Measurements from ENCODE around the gene SRSF11. TPM values are rescaled to one million over a fixed set of nuclear protein-coding genes. Genes with fewer than 3 reads are reported as not detected.

The SRSF11 gene
- total and polyA plus RNA-seq, 2 of the 8 experiments (the other 6 are each of a cell fraction or from before 2014, with no cell fraction given), result 183 to 260 TPM

GRCh38 chr1:70208292-70208691 lies 12.9 kb upstream of the SRSF11 start:
- Histone ChIP-seq H3K27ac (ENCODE audit: low read depth, low read length) (no peak overlapping the region), H2BK5ac (ENCODE audit: low read depth, low read length) (no peak overlapping the region), H3K14ac (ENCODE audit: insufficient read length) (no peak overlapping the region), H4K5ac (ENCODE audit: insufficient read length, low read depth, low read length) (no peak overlapping the region), H2BK12ac (ENCODE audit: low read depth, low read length) (no peak overlapping the region), H2AFZ (ENCODE audit: low read length) (no peak overlapping the region), H3K56ac (replicated peaks; ENCODE audit: insufficient read length, low read depth, low read length) (no peak overlapping the region), H3K79me2 (ENCODE audit: control insufficient read depth in 1 of 2, insufficient read depth in 2 of 2, low read length in 2 of 2) (peaks cover 10 to 96% of the 10 kb centered on the region in 2 experiments), H3K9me3 (ENCODE audit: insufficient read depth in 2 of 2, low read depth in 1 of 2, low read length in 1 of 2) (no peaks in the 10 kb centered on the region), H2BK120ac (replicated peaks; ENCODE audit: low read depth, low read length) (no peak overlapping the region), H3K79me1 (ENCODE audit: low read depth, low read length) (peaks cover 4% of the 10 kb centered on the region; the same call in 1 of the 2 replicates), H4K20me1 (replicated peaks in 1 of 2; ENCODE audit: control insufficient read depth in 1 of 2, insufficient read depth in 2 of 2, low read length in 2 of 2) (no peaks in the 10 kb centered on the region), H2BK20ac (ENCODE audit: low read length) (no peak overlapping the region), H3K27me3 (replicated peaks in 1 of 4; ENCODE audit: control insufficient read depth in 3 of 4, extremely low read depth in 1 of 4, insufficient read depth in 3 of 4, low read length in 3 of 4) (no peaks in the 10 kb centered on the region), H3K23ac (ENCODE audit: insufficient read length) (no peak overlapping the region), H2BK15ac (ENCODE audit: low read length) (no peak overlapping the region), H3K4me1 (replicated peaks in 1 of 4; ENCODE audit: control insufficient read depth in 3 of 4, insufficient read depth in 4 of 4, low read length in 3 of 4) (peaks cover 0 to 3% (median 0%) of the 10 kb centered on the region in 4 experiments; a peak in 1 of 7 replicates), H3K4me3 (ENCODE audit: extremely low read depth in 1 of 4, insufficient read depth in 2 of 4, low read depth in 3 of 4, low read length in 4 of 4) (no peak overlapping the region), H3K4ac (replicated peaks; ENCODE audit: insufficient read length, low read depth, low read length) (no peak overlapping the region), H3K36me3 (ENCODE audit: control insufficient read depth in 2 of 4, insufficient read depth in 4 of 4, low read length in 3 of 4) (peaks cover 0 to 8% (median 1%) of the 10 kb centered on the region in 4 experiments; a peak in 3 of 8 replicates), H3K9ac (replicated peaks in 1 of 4; ENCODE audit: extremely low read depth in 1 of 4, low read depth in 3 of 4, low read length in 3 of 4) (no peak overlapping the region), H4K8ac (ENCODE audit: extremely low read depth, insufficient read depth, low read length) (no peak overlapping the region), H3K18ac (ENCODE audit: extremely low read depth, low read length) (no peak overlapping the region), H2AK5ac (ENCODE audit: low read depth, low read length) (no peak overlapping the region), H3K23me2 (ENCODE audit: low read depth, low read length) (0 out of 2 replicates have a peak, but pooled peaks cover 1% of the 10 kb centered on the region), H3K4me2 (ENCODE audit: insufficient read depth in 1 of 2, low read depth in 2 of 2, low read length in 2 of 2) (no peak overlapping the region), H4K91ac (replicated peaks; ENCODE audit: insufficient read length, low read length) (no peak overlapping the region)
- DNase-seq (ENCODE audit: low read depth in 1 of 2, low spot score in 2 of 2) (no peak), FAIRE-seq (no peak)
- CTCF ChIA-PET (ENCODE audit: partially characterized antibody), result interaction anchor here (1.0 to 1.7 kb wide), 2 partner anchors 12 to 55 kb away, joined by 3 to 4 read pairs; no protein-coding TSS in a partner anchor
- WGBS, 2 experiments (ENCODE audit: extremely low coverage in 1 of 2, insufficient coverage in 1 of 2, insufficient read length in 1 of 2, insufficient replicate concordance in 2 of 2, low coverage in 1 of 2, low lambda C conversion rate in 2 of 2, missing lambda C conversion rate in 1 of 2), result 93% methylated on average over 7 of the region's 7 CpGs; no CpG with 5 or more reads in 1 of the 2 experiments
- POLR2A ChIA-PET (ENCODE audit: partially characterized antibody), result interaction anchor here (2.1 to 8.5 kb wide), 2 partner anchors 12 to 19 kb away, joined by 6 to 67 read pairs; partner anchors contain the start of gene SRSF11
- TF ChIP-seq SP4 (IDR thresholded peaks at IDR 0.05; ENCODE audit: low read length) (no peak), CREB1 (IDR thresholded peaks at IDR 0.05) (no peak), HDAC2 (IDR thresholded peaks at IDR 0.05; ENCODE audit: borderline replicate concordance in 1 of 2, low read depth in 2 of 2, low read length in 2 of 2) (no peak), YY1 (IDR thresholded peaks at IDR 0.05; ENCODE audit: low read depth, low read length) (no peak), KDM4A (IDR thresholded peaks at IDR 0.05; ENCODE audit: low read depth, low read length, severe bottlenecking) (no peak), SIRT6 (IDR thresholded peaks at IDR 0.05; ENCODE audit: low read length) (no peak), GABPA (IDR thresholded peaks at IDR 0.05; ENCODE audit: borderline replicate concordance, insufficient read depth, low read length) (no peak), JUND (IDR thresholded peaks at IDR 0.05; ENCODE audit: low read length) (no peak), USF2 (IDR thresholded peaks at IDR 0.05; ENCODE audit: low read length) (no peak), ATF2 (IDR thresholded peaks at IDR 0.05; ENCODE audit: low read length) (no peak), POLR2A (IDR thresholded peaks at IDR 0.05; ENCODE audit: control extremely low read depth in 1 of 2, low read depth in 2 of 2, low read length in 2 of 2) (no peak), HDAC6 (IDR thresholded peaks at IDR 0.05; ENCODE audit: low read depth, low read length) (no peak)
